A549 (cell line): Measurements from ENCODE around the gene SSR3. TPM values are rescaled to one million over a fixed set of nuclear protein-coding genes. Genes with fewer than 3 reads are reported as not detected.

Experiments used
- ATAC-seq, 2 experiments: fragments of 200-7000 bp in 1 of 2; fragments of >200 bp in 1 of 2; cut with Nextera tagmentation in 1 of 2; cut with Tn5 transposase in 1 of 2; 3 replicates each; pipeline versions ENCODE4 v1.8.0 to v1.9.1; 2018 to 2020; ENCODE audit warnings: mild to moderate bottlenecking in 1 of 2, moderate library complexity in 1 of 2
- CTCF ChIA-PET: fragments of 300-600 bp; sonication (Branson Sonifier 250); formaldehyde crosslinking; extraction: SDS; loops from one replicate; lab custom pipeline; 2021; ENCODE audit warnings: antibody characterized with exemption, inconsistent platforms; lab: Yijun Ruan, JAX
- POLR2A ChIA-PET: fragments of 350-600 bp; formaldehyde crosslinking; extraction: SDS; loops from one replicate; lab custom pipeline; 2021; ENCODE audit warnings: antibody characterized with exemption, inconsistent platforms; lab: Yijun Ruan, JAX
- DNase-seq, 2 experiments: peaks; one replicate each; pipeline versions ENCODE4 v3.0.0 to v3.0.0-alpha.2; 2011 to 2016; ENCODE audit warnings: low read depth in 1 of 2, low spot score in 1 of 2
- FAIRE-seq: peaks from 2 replicates; lab custom pipeline; 2011; peaks lifted over from hg19 to GRCh38; lab: Jason Lieb, UNC
- H3K27ac ChIP-seq, 2 experiments: fragments of >200 bp; sonication (Bioruptor Twin); formaldehyde crosslinking; 3 replicates each; pipeline ENCODE4 v1.5.1; 2016 to 2017
- H3K4me1 ChIP-seq: fragments of >200 bp; sonication (Bioruptor Twin); formaldehyde crosslinking; 3 replicates; pipeline ENCODE4 v1.6.1; 2016
- H3K4me2 ChIP-seq: fragments of >200 bp; sonication (Bioruptor Twin); formaldehyde crosslinking; 3 replicates; pipeline ENCODE4 v1.6.1; 2016
- H3K4me3 ChIP-seq: fragments of >200 bp; sonication (Bioruptor Twin); formaldehyde crosslinking; 3 replicates; pipeline ENCODE4 v1.5.1; 2016
- H3K9me3 ChIP-seq: fragments of >200 bp; sonication (Bioruptor Twin); formaldehyde crosslinking; 3 replicates; pipeline ENCODE4 v1.6.1; 2016
- BHLHE40 ChIP-seq: IDR thresholded peaks from 2 replicates; pipeline ENCODE4 v1.6.1; 2012; ENCODE audit warnings: low read depth, low read length, inconsistent platforms
- CBX2 ChIP-seq: fragments of 200-600 bp; sonication (generic); IDR thresholded peaks from 2 replicates; pipeline ENCODE4 v1.6.1; 2016; ENCODE audit warnings: low read depth, mild to moderate bottlenecking, borderline replicate concordance
- CTCF ChIP-seq: fragments of >200 bp; sonication (Bioruptor Twin); formaldehyde crosslinking; IDR thresholded peaks from 3 replicates; pipeline ENCODE4 v1.5.1; 2016
- EHF ChIP-seq: fragments of 250-450 bp; sonication (Bioruptor Pico); IDR thresholded peaks from 2 replicates; pipeline ENCODE4 v1.5.0; 2020; ENCODE audit warnings: mild to moderate bottlenecking
- EHMT2 ChIP-seq: fragments of 200-600 bp; sonication (generic); IDR thresholded peaks from 2 replicates; pipeline ENCODE4 v1.6.1; 2016; ENCODE audit warnings: antibody characterized with exemption, low read depth, mild to moderate bottlenecking, moderate library complexity
- ELK1 ChIP-seq: fragments of 150-350 bp; IDR thresholded peaks from 2 replicates; pipeline ENCODE4 v1.6.1; 2014; ENCODE audit warnings: low read depth, mild to moderate bottlenecking, low read length
- FOXS1 ChIP-seq: fragments of 250-450 bp; sonication (Bioruptor Pico); IDR thresholded peaks from 2 replicates; pipeline ENCODE4 v1.5.0; 2020; ENCODE audit warnings: mild to moderate bottlenecking, moderate library complexity
- GATA3 ChIP-seq: IDR thresholded peaks from 2 replicates; pipeline ENCODE4 v1.6.1; 2012; ENCODE audit warnings: borderline replicate concordance
- HES2 ChIP-seq: fragments of >200 bp; sonication (Bioruptor Twin); formaldehyde crosslinking; IDR thresholded peaks from 2 replicates; pipeline ENCODE4 v1.6.1; 2016
- HMGXB4 ChIP-seq: fragments of 250-450 bp; sonication (Bioruptor Pico); IDR thresholded peaks from 2 replicates; pipeline ENCODE4 v1.5.0; 2021; ENCODE audit warnings: mild to moderate bottlenecking, moderate library complexity, borderline replicate concordance
- JUNB ChIP-seq: fragments of >200 bp; sonication (Bioruptor Twin); formaldehyde crosslinking; IDR thresholded peaks from 2 replicates; pipeline ENCODE4 v1.6.1; 2016
- KDM1A ChIP-seq: fragments of 200-600 bp; sonication (generic); IDR thresholded peaks from 2 replicates; pipeline ENCODE4 v1.6.1; 2016; ENCODE audit warnings: low read depth, mild to moderate bottlenecking
- MAFK ChIP-seq: fragments of 450-650 bp; IDR thresholded peaks from 2 replicates; pipeline ENCODE4 v1.6.1; 2014; ENCODE audit not compliant: partially characterized antibody
- MYC ChIP-seq: IDR thresholded peaks from 2 replicates; pipeline ENCODE4 v1.6.1; 2012; ENCODE audit warnings: mild to moderate bottlenecking, inconsistent platforms, low read length, improper control_type of control experiment, borderline replicate concordance
- POLR2A ChIP-seq: IDR thresholded peaks from 2 replicates; pipeline ENCODE4 v1.6.1; 2012; ENCODE audit warnings: mild to moderate bottlenecking, low read length
- RAD21 ChIP-seq, 2 experiments: fragments of >200 bp in 1 of 2; sonication (Bioruptor Twin) in 1 of 2; formaldehyde crosslinking in 1 of 2; IDR thresholded peaks in 1 of 2; conservative IDR thresholded peaks in 1 of 2; 2 replicates in 1 of 2; 3 replicates in 1 of 2; pipeline ENCODE4 v1.6.1; 2012 to 2018; ENCODE audit warnings: inconsistent platforms in 1 of 2
- RARB ChIP-seq: fragments of 250-450 bp; sonication (Bioruptor Pico); IDR thresholded peaks from 2 replicates; pipeline ENCODE4 v1.8.0; 2021; ENCODE audit warnings: mild to moderate bottlenecking, moderate library complexity
- REST ChIP-seq: fragments of 200-600 bp; sonication (generic); IDR thresholded peaks from 2 replicates; pipeline ENCODE4 v1.6.1; 2016; ENCODE audit warnings: antibody characterized with exemption, mild to moderate bottlenecking, moderate library complexity
- RNF2 ChIP-seq: fragments of 200-600 bp; sonication (generic); IDR thresholded peaks from 2 replicates; pipeline ENCODE4 v1.6.1; 2016; ENCODE audit warnings: low read depth, mild to moderate bottlenecking, antibody characterized with exemption, moderate library complexity, borderline replicate concordance
- TFCP2L1 ChIP-seq: fragments of 250-450 bp; sonication (Bioruptor Pico); IDR thresholded peaks from 2 replicates; pipeline ENCODE4 v1.5.0; 2021; ENCODE audit warnings: mild to moderate bottlenecking
- TP53 ChIP-seq: fragments of 250-450 bp; sonication (Bioruptor Pico); IDR thresholded peaks from 2 replicates; pipeline ENCODE4 v1.5.0; 2021; ENCODE audit warnings: mild to moderate bottlenecking, moderate library complexity
- USF2 ChIP-seq: fragments of 450-650 bp; IDR thresholded peaks from 2 replicates; pipeline ENCODE4 v1.6.1; 2014; ENCODE audit warnings: antibody characterized with exemption
- WGBS: methylation state at CpG from one replicate; pipeline ENCODE4 v1.1.6; 2017; ENCODE audit errors: missing lambda C conversion rate; 5-methylcytosine and 5-hydroxymethylcytosine counted together
- polyA plus RNA-seq, 4 experiments: library from polyadenylated mRNA; depleted of rRNA in 3 of 4; stranded (reverse); fragments of >200 nt; fragmentation: RNase III in 1 of 4; extraction: RNeasy Plus Mini Kit Qiagen cat#74134 plus additional on column Dnase treatment in 1 of 4; gene quantifications; 2 replicates in 3 of 4; 3 replicates in 1 of 4; pipeline ENCODE4 v1.2.3, GENCODE V29; 2011 to 2017

SSR3 gene
- polyA plus RNA-seq, 2 of the 4 experiments (the other 2 are of a cell fraction): 154 to 187 TPM

GRCh38 chr3:156497326-156497725 is 57.6 kb downstream of the SSR3 start:
- ATAC-seq (no peak), DNase-seq (no peak)
- CTCF ChIA-PET: no interaction called here
- Histone ChIP-seq H3K4me2 (no peak overlapping the region), H3K9me3 (no peaks in the 10 kb centered on the region), H3K4me3 (no peak overlapping the region)
- no peak for TF ChIP-seq EHMT2
- TF ChIP-seq EHF (CRISPR knock-in tag): no peak
- TF ChIP-seq ELK1: no peak
- no peak for TF ChIP-seq KDM1A
- no peak for TF ChIP-seq FOXS1
- TF ChIP-seq MYC: no peak
- no peak for TF ChIP-seq GATA3
- TF ChIP-seq MAFK: no peak
- TF ChIP-seq REST: no peak
- no peak for TF ChIP-seq TFCP2L1 (CRISPR knock-in tag)
- TF ChIP-seq, all 56 proteins: peak for 0
- Histone ChIP-seq H3K27ac (no peak overlapping the region), H3K4me1 (no peaks in the 10 kb centered on the region)
- 11% methylated on average over 1 of the region's 1 CpG for WGBS
- no peak for FAIRE-seq
- POLR2A ChIA-PET: no interaction called here

- ATAC-seq (no peak), FAIRE-seq (no peak), DNase-seq (no peak)
- Histone ChIP-seq H3K9me3 (no peaks in the 10 kb centered on the region), H3K4me1 (no peaks in the 10 kb centered on the region), H3K4me2 (no peak overlapping the region), H3K27ac (no peak overlapping the region), H3K4me3 (no peak overlapping the region)
- ChIA-PET CTCF (no interaction called here), POLR2A (no interaction called here)
- 86% methylated on average over 1 of the region's 1 CpG for WGBS
- TF ChIP-seq CTCF (no peak), RNF2 (no peak), TP53 (no peak), CBX2 (no peak), RAD21 (conservative IDR thresholded peaks at IDR 0.05 in 1 of 2, IDR thresholded peaks at IDR 0.05 in 1 of 2) (no peak), JUNB (no peak), ELK1 (no peak), REST (no peak), HES2 (no peak), RARB (CRISPR knock-in tag) (no peak), BHLHE40 (no peak), USF2 (no peak), POLR2A (no peak), EHMT2 (no peak), HMGXB4 (CRISPR knock-in tag) (no peak)
These were observed 59.1 kb downstream of the SSR3 start for GRCh38 chr3:156495816-156496215.
